ENCODE measurements around the gene FAM185A.

DNA sequence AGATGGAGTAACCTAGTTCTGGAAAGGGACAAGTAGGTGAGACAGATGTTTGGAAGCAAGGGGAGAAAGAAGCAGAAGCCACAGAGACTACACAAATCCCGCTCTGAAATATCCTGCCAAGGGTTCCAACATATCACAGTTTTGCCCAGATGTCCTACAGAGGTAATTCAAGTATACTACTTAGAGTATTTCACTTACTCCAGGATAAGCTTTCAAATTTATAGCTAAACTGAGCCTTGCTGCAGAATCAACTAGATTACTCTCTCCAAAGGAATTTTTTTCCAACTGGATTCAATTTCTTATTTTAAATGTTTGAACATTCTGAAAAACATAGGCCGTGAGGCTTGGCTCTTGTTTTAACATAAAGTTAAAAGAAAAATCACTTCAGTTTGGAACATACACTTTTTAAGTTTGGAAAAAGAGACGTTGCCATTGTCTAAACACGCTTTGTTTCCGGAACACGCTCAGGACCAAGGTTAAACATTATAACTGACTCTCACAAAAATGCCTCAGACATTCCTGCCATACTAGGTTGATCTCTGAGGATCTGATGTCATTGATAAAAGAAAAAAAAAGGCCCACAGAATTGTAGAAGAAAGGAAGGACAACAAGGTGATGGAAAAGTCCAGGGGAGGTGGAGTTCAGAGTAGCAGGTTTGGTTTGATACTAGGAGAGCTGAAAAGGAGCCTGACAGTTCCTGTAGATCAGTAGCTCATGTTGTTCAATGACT, 74.8 kb downstream of the FAM185A start:
- no peak for TF ChIP-seq REST (IDR thresholded peaks at IDR 0.05; ENCODE audit: insufficient replicate concordance, low read depth)
- no peak for TF ChIP-seq SPI1 (IDR thresholded peaks at IDR 0.05; ENCODE audit: borderline replicate concordance, low read depth)
- TF ChIP-seq, protein P1, sequence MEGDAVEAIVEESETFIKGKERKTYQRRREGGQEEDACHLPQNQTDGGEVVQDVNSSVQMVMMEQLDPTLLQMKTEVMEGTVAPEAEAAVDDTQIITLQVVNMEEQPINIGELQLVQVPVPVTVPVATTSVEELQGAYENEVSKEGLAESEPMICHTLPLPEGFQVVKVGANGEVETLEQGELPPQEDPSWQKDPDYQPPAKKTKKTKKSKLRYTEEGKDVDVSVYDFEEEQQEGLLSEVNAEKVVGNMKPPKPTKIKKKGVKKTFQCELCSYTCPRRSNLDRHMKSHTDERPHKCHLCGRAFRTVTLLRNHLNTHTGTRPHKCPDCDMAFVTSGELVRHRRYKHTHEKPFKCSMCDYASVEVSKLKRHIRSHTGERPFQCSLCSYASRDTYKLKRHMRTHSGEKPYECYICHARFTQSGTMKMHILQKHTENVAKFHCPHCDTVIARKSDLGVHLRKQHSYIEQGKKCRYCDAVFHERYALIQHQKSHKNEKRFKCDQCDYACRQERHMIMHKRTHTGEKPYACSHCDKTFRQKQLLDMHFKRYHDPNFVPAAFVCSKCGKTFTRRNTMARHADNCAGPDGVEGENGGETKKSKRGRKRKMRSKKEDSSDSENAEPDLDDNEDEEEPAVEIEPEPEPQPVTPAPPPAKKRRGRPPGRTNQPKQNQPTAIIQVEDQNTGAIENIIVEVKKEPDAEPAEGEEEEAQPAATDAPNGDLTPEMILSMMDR (IDR thresholded peaks at IDR 0.05; ENCODE audit: insufficient read depth, low read length) = no peak
